Esophagus muscularis mucosa (tissue), 4 donors: ENCODE measurements around the gene EPS8L3. TPM values are rescaled to one million over a fixed set of nuclear protein-coding genes. Genes with fewer than 3 reads are reported as not detected.

Experiments
- DNase-seq: peaks from one replicate; pipeline ENCODE4 v3.0.0-alpha.2; 2017; ENCODE audit errors: extremely low spot score
- H3K27ac ChIP-seq, 4 donors: fragments of 200-600 bp; sonication (generic); replicated peaks in 1 of 4; 1 replicate in 3 of 4; 2 replicates in 1 of 4; pipeline ENCODE4 v1.5.1; 2016 to 2019; ENCODE audit warnings: mild to moderate bottlenecking in 1 of 4
- H3K27me3 ChIP-seq, 4 donors: fragments of 200-600 bp; sonication (generic); one replicate each; pipeline versions ENCODE4 v1.5.1 to v1.6.0; 2016 to 2019
- H3K36me3 ChIP-seq, 4 donors: fragments of 200-600 bp; sonication (generic); one replicate each; pipeline ENCODE4 v1.5.1; 2016 to 2019
- H3K4me1 ChIP-seq, 4 donors: fragments of 200-600 bp; sonication (generic); one replicate each; pipeline ENCODE4 v1.5.1; 2016 to 2019
- H3K4me3 ChIP-seq, 4 donors: fragments of 200-600 bp; sonication (generic); 1 replicate in 2 of 4; 2 replicates in 2 of 4; pipeline ENCODE4 v1.5.1; 2016 to 2019; ENCODE audit warnings: mild to moderate bottlenecking in 4 of 4, moderate library complexity in 1 of 4
- H3K9me3 ChIP-seq, 4 donors: fragments of 200-600 bp; sonication (generic); 1 replicate in 3 of 4; 2 replicates in 1 of 4; pipeline ENCODE4 v1.5.1; 2016 to 2019
- CTCF ChIP-seq, 3 experiments: fragments of 200-600 bp in 2 of 3; fragments of 450-650 bp in 1 of 3; sonication (generic) in 2 of 3; IDR thresholded peaks; one replicate each; pipeline ENCODE4 v1.5.1; 2017 to 2019; ENCODE audit warnings: antibody characterized with exemption in 3 of 3, mild to moderate bottlenecking in 2 of 3, moderate library complexity in 1 of 3
- EP300 ChIP-seq: sonication (generic); formaldehyde crosslinking; IDR thresholded peaks from one replicate; pipeline ENCODE4 v1.6.1; 2017; ENCODE audit warnings: antibody characterized with exemption
- POLR2A ChIP-seq: fragments of 450-650 bp; IDR thresholded peaks from one replicate; pipeline ENCODE4 v1.6.1; 2017; ENCODE audit warnings: antibody characterized with exemption, moderate library complexity, mild to moderate bottlenecking, low read depth
- POLR2AphosphoS5 ChIP-seq, 2 donors: sonication (generic); formaldehyde crosslinking; IDR thresholded peaks; one replicate each; pipeline ENCODE4 v1.6.1; 2017; ENCODE audit warnings: antibody characterized with exemption in 2 of 2
- WGBS: methylation state at CpG from one replicate; pipeline ENCODE4 v1.1.5; 2018; 5-methylcytosine and 5-hydroxymethylcytosine counted together
- intact Hi-C: fragments of 100-400 bp; cut with DNase I; formaldehyde crosslinking; loops from one replicate; pipeline ENCODE4 v1.15.1; 2023
- total RNA-seq, 4 donors: library from RNA; depleted of rRNA; stranded (reverse); fragments of >200 nt; gene quantifications; one replicate each; pipeline versions ENCODE4 v1.1.0 to v1.2.1, GENCODE V29; 2016

The EPS8L3 gene
- total RNA-seq, 4 donors from 2014 or later = 0.52 TPM; not detected in 3

- peaks cover 7 to 21% (median 16%) of the 10 kb centered on the region in 4 donors for H3K4me1 ChIP-seq
Observed at GRCh38 chr1:109775398-109775797, 11.7 kb upstream of the EPS8L3 start.

GRCh38 chr1:109773900-109774485 is 10.3 kb upstream of the EPS8L3 start:
- TF ChIP-seq CTCF (IDR thresholded peaks at IDR 0.05) (no peak), POLR2AphosphoS5 (IDR thresholded peaks at IDR 0.05) (no peak), EP300 (no peak)
- whole genome bisulfite sequencing = 55% methylated on average over 5 of the region's 6 CpGs
- intact Hi-C loops = loop anchor here (2.0 to 5.0 kb wide), 2 partner anchors 132 to 227 kb away; no protein-coding TSS in a partner anchor

More at GRCh38 chr1:109775398-109775797, 11.7 kb upstream of the EPS8L3 start:
- no peak for TF ChIP-seq CTCF (IDR thresholded peaks at IDR 0.05)
- no peak for TF ChIP-seq EP300
- TF ChIP-seq POLR2A = no peak
- TF ChIP-seq POLR2AphosphoS5 (IDR thresholded peaks at IDR 0.05) = no peak
- 43% methylated on average over 1 of the region's 1 CpG for WGBS
- Histone ChIP-seq H3K27me3 (no peaks in the 10 kb centered on the region), H3K36me3 (no peaks in the 10 kb centered on the region), H3K9me3 (no peaks in the 10 kb centered on the region), H3K27ac (no peak overlapping the region), H3K4me3 (no peak overlapping the region)
- intact Hi-C loops = loop anchor here (5.0 kb wide), 1 partner anchor 137 kb away; the partner anchor contains the start of gene CSF1
- no peak for DNase-seq

GRCh38 chr1:109773203-109773899 is 9.6 kb upstream of the EPS8L3 start:
- H3K9me3 ChIP-seq = no peaks in the 10 kb centered on the region
- WGBS = 34% methylated on average over 10 of the region's 17 CpGs

More at GRCh38 chr1:109773900-109774485, 10.3 kb upstream of the EPS8L3 start:
- Histone ChIP-seq H3K4me3 (no peak overlapping the region), H3K36me3 (no peaks in the 10 kb centered on the region), H3K27me3 (no peaks in the 10 kb centered on the region), H3K27ac (no peak overlapping the region), H3K4me1 (peaks cover 7 to 21% (median 16%) of the 10 kb centered on the region in 4 donors), H3K9me3 (no peaks in the 10 kb centered on the region)
- no peak for DNase-seq

DNA sequence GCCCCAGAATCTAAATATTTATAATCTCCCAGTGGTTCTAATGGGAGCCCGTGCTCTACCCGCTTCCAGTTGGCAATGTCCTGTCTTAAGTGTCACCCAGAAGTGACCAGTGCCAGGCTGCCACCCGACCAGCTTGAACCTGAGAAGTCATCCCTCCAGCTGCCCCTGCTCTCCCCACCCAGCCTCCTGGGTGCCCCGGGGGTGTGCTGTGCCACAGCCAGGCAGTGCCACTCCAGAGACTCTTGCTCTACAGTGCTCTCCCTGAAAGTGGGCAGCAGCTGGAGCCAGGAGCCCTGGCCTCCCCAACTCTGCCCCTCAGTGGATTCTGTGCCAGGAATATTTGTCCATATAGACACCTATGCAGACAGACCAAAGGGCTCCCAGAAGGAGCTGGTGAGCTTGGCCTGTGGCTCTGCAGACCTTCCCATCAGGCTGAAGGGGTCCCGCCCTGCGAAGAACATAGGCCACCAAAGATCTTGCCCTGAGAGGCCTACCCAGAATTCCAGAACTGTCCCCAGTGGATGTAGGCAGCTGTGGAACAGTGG is 9.0 kb upstream of the EPS8L3 start:
- WGBS = 94% methylated on average over 5 of the region's 6 CpGs
- Histone ChIP-seq H3K27me3 (no peaks in the 10 kb centered on the region), H3K9me3 (no peaks in the 10 kb centered on the region), H3K36me3 (no peaks in the 10 kb centered on the region), H3K4me3 (no peak overlapping the region), H3K27ac (no peak overlapping the region), H3K4me1 (peaks cover 7 to 21% (median 16%) of the 10 kb centered on the region in 4 donors)
- intact Hi-C loops = loop anchor here (2.0 to 5.0 kb wide), 2 partner anchors 130 to 226 kb away; no protein-coding TSS in a partner anchor
- no peak for DNase-seq
- TF ChIP-seq EP300 (no peak), CTCF (IDR thresholded peaks at IDR 0.05) (no peak), POLR2A (no peak), POLR2AphosphoS5 (IDR thresholded peaks at IDR 0.05) (no peak)

More at GRCh38 chr1:109773203-109773899, 9.6 kb upstream of the EPS8L3 start:
- intact Hi-C loops = loop anchor here (2.0 to 5.0 kb wide), 2 partner anchors 131 to 227 kb away; no protein-coding TSS in a partner anchor
- TF ChIP-seq POLR2AphosphoS5 (IDR thresholded peaks at IDR 0.05) = peak in 1 of 2 donors; percentile 62
- TF ChIP-seq POLR2A = no peak
- peak; percentile 86 to 92 (median 89) for TF ChIP-seq CTCF (IDR thresholded peaks at IDR 0.05)
- TF ChIP-seq EP300 = no peak
- no peaks in the 10 kb centered on the region for H3K36me3 ChIP-seq
- peak; percentile 94 for DNase-seq
- H3K4me1 ChIP-seq = peaks cover 7 to 21% (median 16%) of the 10 kb centered on the region in 4 donors
- H3K27ac ChIP-seq = no peak overlapping the region
- no peak overlapping the region for H3K4me3 ChIP-seq
- no peaks in the 10 kb centered on the region for H3K27me3 ChIP-seq
